GM21381 (cell line): ENCODE measurements around the gene SDHAF1.
"Not testable (repeated sequence)": the region's sequence is repeated elsewhere in the genome, so short reads cannot be mapped to it uniquely, and the experiment has no call there.

Experiments
- ATAC-seq: cut with Tn5 transposase; IDR thresholded peaks from one replicate; pipeline ENCODE4 v1.9.1; 2021; ENCODE audit warnings: mild to moderate bottlenecking, moderate library complexity; ENCODE audit not compliant: unreplicated experiment

SDHAF1 gene

GRCh38 chr19:35995048-35995993 lies at the start of gene SDHAF1:
Gene SDHAF1, plus strand, starts transcription at chr19:35995188. Its CDS starts 87 bp downstream, at chr19:35995275.
- ATAC-seq: peak; percentile 83

- no peak for ATAC-seq
These were observed 48.8 kb upstream of the SDHAF1 start for GRCh38 chr19:35946203-35946602.

GRCh38 chr19:35949131-35949530 lies 45.9 kb upstream of the SDHAF1 start:
- no peak for ATAC-seq

- ATAC-seq: no peak
These were observed 38.9 kb upstream of the SDHAF1 start for GRCh38 chr19:35955881-35956634.

- not testable (repeated sequence) for ATAC-seq
These were observed 37.6 kb upstream of the SDHAF1 start for GRCh38 chr19:35957411-35957810.

GRCh38 chr19:35958660-35959039 lies 36.3 kb upstream of the SDHAF1 start:
- ATAC-seq: no peak

- ATAC-seq: no peak
These were observed 35.7 kb upstream of the SDHAF1 start for GRCh38 chr19:35959040-35959967.

- ATAC-seq: no peak
These were observed 35.0 kb upstream of the SDHAF1 start for GRCh38 chr19:35959968-35960320.

GRCh38 chr19:35960432-35960972 lies 34.5 kb upstream of the SDHAF1 start:
- no peak for ATAC-seq

GRCh38 chr19:35963514-35963913 lies 31.5 kb upstream of the SDHAF1 start:
- ATAC-seq: no peak

GRCh38 chr19:35966771-35967170 lies 28.2 kb upstream of the SDHAF1 start:
- ATAC-seq: no peak

- ATAC-seq: no peak
These were observed 21.5 kb upstream of the SDHAF1 start for GRCh38 chr19:35973487-35973886.

- ATAC-seq: no peak
These were observed 19.3 kb upstream of the SDHAF1 start for GRCh38 chr19:35975608-35976214.

GRCh38 chr19:35977446-35978222 lies 17.4 kb upstream of the SDHAF1 start:
- no peak for ATAC-seq

GRCh38 chr19:35978271-35978670 lies 16.7 kb upstream of the SDHAF1 start:
- no peak for ATAC-seq

GRCh38 chr19:35978832-35979365 lies 16.1 kb upstream of the SDHAF1 start:
- no peak for ATAC-seq

GRCh38 chr19:35980997-35981396 lies 14.0 kb upstream of the SDHAF1 start:
- ATAC-seq: not testable (repeated sequence)

- no peak for ATAC-seq
These were observed 11.8 kb upstream of the SDHAF1 start for GRCh38 chr19:35983177-35983576.

- ATAC-seq: no peak
These were observed 8.9 kb upstream of the SDHAF1 start for GRCh38 chr19:35986111-35986510.
